Central memory CD4-positive, alpha-beta T cell (primary cell): ENCODE results near the gene ATF2.
"Not testable (repeated sequence)": the region's sequence is repeated elsewhere in the genome, so short reads cannot be mapped to it uniquely, and the experiment has no call there.

ENCODE experiments used
- DNase-seq: peaks from one replicate; pipeline ENCODE4 v3.0.0; 2022

The ATF2 gene

GRCh38 chr2:175164235-175164634, 3.8 kb downstream of the ATF2 start:
- DNase-seq = no peak

GRCh38 chr2:175158894-175159293, 9.1 kb downstream of the ATF2 start:
- no peak for DNase-seq

- DNase-seq = no peak
These were observed 11.5 kb downstream of the ATF2 start for GRCh38 chr2:175156534-175156933.

GRCh38 chr2:175154661-175155082, 13.3 kb downstream of the ATF2 start:
- DNase-seq = no peak

- no peak for DNase-seq
These were observed 15.8 kb downstream of the ATF2 start for GRCh38 chr2:175152242-175152641.

GRCh38 chr2:175151791-175152190, 16.2 kb downstream of the ATF2 start:
- no peak for DNase-seq

- DNase-seq = no peak
These were observed 20.8 kb downstream of the ATF2 start for GRCh38 chr2:175147186-175147585.

GRCh38 chr2:175143678-175144077, 24.3 kb downstream of the ATF2 start:
- DNase-seq = no peak

GRCh38 chr2:175143191-175143590, 24.8 kb downstream of the ATF2 start:
- no peak for DNase-seq

- DNase-seq = no peak
These were observed 27.7 kb downstream of the ATF2 start for GRCh38 chr2:175140332-175140731.

GRCh38 chr2:175137793-175138192, 30.2 kb downstream of the ATF2 start:
- no peak for DNase-seq

- no peak for DNase-seq
These were observed 31.4 kb downstream of the ATF2 start for GRCh38 chr2:175136334-175137215.

GRCh38 chr2:175135862-175136261, 32.1 kb downstream of the ATF2 start:
- DNase-seq = no peak

- DNase-seq = no peak
These were observed 32.8 kb downstream of the ATF2 start for GRCh38 chr2:175135177-175135576.

GRCh38 chr2:175131252-175131651, 36.8 kb downstream of the ATF2 start:
- DNase-seq = no peak

- no peak for DNase-seq
These were observed 41.3 kb downstream of the ATF2 start for GRCh38 chr2:175126661-175127060.

- DNase-seq = no peak
These were observed 44.7 kb downstream of the ATF2 start for GRCh38 chr2:175123254-175123653.

GRCh38 chr2:175111200-175111657, 56.8 kb downstream of the ATF2 start:
- peak; percentile 38 for DNase-seq

GRCh38 chr2:175108091-175108490, 59.9 kb downstream of the ATF2 start:
- DNase-seq = not testable (repeated sequence)

- no peak for DNase-seq
These were observed 60.9 kb downstream of the ATF2 start for GRCh38 chr2:175107146-175107545.

GRCh38 chr2:175103191-175103590, 64.8 kb downstream of the ATF2 start:
- DNase-seq = no peak

GRCh38 chr2:175101514-175101913, 66.5 kb downstream of the ATF2 start:
- DNase-seq = no peak

GRCh38 chr2:175097297-175097696, 70.7 kb downstream of the ATF2 start:
- DNase-seq = no peak

- not testable (repeated sequence) for DNase-seq
These were observed 83.9 kb downstream of the ATF2 start for GRCh38 chr2:175084117-175084516.

GRCh38 chr2:175080479-175080878, 87.5 kb downstream of the ATF2 start:
- no peak for DNase-seq
